ENCODE data around the gene ERCC8. TPM values are rescaled to one million over a fixed set of nuclear protein-coding genes. Genes with fewer than 3 reads are reported as not detected.
A peak's percentile ranks its signal among the peaks of the same experiment; 100 is the strongest.

ERCC8 gene
- total RNA-seq, 1 donor from 2014 or later = 10.3 TPM

- TF ChIP-seq, protein P1, sequence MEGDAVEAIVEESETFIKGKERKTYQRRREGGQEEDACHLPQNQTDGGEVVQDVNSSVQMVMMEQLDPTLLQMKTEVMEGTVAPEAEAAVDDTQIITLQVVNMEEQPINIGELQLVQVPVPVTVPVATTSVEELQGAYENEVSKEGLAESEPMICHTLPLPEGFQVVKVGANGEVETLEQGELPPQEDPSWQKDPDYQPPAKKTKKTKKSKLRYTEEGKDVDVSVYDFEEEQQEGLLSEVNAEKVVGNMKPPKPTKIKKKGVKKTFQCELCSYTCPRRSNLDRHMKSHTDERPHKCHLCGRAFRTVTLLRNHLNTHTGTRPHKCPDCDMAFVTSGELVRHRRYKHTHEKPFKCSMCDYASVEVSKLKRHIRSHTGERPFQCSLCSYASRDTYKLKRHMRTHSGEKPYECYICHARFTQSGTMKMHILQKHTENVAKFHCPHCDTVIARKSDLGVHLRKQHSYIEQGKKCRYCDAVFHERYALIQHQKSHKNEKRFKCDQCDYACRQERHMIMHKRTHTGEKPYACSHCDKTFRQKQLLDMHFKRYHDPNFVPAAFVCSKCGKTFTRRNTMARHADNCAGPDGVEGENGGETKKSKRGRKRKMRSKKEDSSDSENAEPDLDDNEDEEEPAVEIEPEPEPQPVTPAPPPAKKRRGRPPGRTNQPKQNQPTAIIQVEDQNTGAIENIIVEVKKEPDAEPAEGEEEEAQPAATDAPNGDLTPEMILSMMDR (conservative IDR thresholded peaks at IDR 0.05; ENCODE audit: low read depth, low read length) = no peak
- H3K4me3 ChIP-seq (ENCODE audit: low read depth, low read length) = no peak overlapping the region
- no peak for DNase-seq (ENCODE audit: low read depth)
Observed at GRCh38 chr5:60958712-60959111, 13.8 kb upstream of the ERCC8 start.

DNA sequence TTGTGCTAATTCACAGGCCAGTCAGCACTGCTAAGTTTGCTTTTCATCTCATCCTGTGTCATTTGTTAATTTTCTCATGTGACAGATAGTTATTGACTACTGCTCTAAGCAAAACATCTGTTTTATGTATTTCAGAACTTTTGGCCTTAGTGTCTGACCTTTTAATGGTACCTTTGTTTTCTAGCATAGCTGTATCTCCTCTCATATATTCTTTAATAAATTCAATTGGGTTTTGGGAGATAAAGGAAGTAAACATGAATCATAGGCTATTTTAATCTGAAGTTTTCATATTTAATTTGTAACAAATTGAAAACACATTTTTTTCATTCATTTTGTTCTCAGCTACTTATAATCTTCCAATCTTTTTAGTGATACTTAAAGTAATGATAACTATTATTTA lies 13.2 kb upstream of the ERCC8 start:
- DNase-seq (ENCODE audit: low read depth) = no peak
- no peak overlapping the region for H3K4me3 ChIP-seq (ENCODE audit: low read depth, low read length)
- TF ChIP-seq, protein P1 (conservative IDR thresholded peaks at IDR 0.05; ENCODE audit: low read depth, low read length) = no peak

- DNase-seq (ENCODE audit: low read depth) = no peak
- TF ChIP-seq, protein P1 (conservative IDR thresholded peaks at IDR 0.05; ENCODE audit: low read depth, low read length) = no peak
- H3K4me3 ChIP-seq (ENCODE audit: low read depth, low read length) = no peak overlapping the region
Observed at GRCh38 chr5:60955239-60955638, 10.4 kb upstream of the ERCC8 start.

DNA sequence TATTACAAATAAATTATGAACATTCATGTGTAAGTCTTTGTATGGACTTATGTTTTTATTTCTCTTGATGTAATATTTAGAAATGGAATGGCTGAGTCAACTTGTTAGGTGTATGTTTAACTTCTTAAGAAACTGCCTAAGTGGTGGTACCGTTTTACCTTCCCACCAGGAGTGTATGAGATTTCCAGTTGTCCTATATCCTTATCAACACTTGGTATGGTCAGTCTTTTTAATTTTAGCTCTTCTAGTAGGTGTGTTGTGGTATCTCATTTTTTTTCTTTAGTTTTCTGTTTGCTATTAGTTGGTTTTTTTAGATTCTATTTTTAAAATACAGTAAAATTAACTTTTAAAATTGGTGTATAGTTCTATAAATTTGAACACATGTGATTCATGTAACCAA lies 3.9 kb upstream of the ERCC8 start:
- no peak overlapping the region for H3K4me3 ChIP-seq (ENCODE audit: low read depth, low read length)
- DNase-seq (ENCODE audit: low read depth) = no peak
- TF ChIP-seq, protein P1 (conservative IDR thresholded peaks at IDR 0.05; ENCODE audit: low read depth, low read length) = no peak

DNA sequence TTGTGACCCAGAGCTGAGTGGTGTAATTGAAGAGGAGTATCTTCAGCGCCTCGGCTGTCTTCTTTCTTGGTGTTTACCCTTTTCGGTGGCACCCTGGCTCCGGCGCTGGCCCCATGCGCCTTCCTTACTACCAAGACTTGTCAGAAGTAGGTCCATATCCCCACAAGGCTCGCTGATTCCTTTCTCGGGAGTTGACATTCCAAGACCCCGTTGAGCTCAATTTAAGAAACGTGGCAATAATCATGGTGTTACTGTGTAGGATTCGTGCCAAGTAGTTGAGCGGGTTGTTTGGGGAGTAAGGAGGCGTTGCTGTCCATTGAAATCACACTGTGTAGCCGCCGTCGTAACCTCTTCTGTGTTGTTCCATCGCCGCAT lies 930 bp upstream of the ERCC8 start:
- TF ChIP-seq, protein P1 (conservative IDR thresholded peaks at IDR 0.05; ENCODE audit: low read depth, low read length) = no peak
- peak overlapping the region; percentile 84 for H3K4me3 ChIP-seq (ENCODE audit: low read depth, low read length)
- peak; percentile 18 for DNase-seq (ENCODE audit: low read depth)

DNA sequence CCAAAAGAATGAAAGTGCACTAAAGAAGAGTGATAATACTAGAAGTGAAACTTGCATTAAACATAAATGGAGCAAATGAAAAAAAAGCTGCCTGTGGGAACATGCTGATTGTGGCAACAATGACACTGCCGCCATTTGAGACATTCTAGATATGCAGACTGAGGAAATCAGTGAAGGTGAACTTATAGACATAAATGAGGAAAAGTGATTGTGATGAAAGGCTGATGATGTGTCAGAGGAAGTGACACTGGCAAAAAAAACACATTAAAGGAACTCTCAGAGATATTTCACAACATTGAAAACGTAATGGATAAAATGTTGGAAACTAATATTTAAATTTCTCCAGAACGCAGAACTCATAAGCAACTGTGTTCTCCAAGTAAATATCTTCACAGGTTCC lies 1.2 kb downstream of the ERCC8 start:
- H3K4me3 ChIP-seq (ENCODE audit: low read depth, low read length) = peak overlapping the region; percentile 84
- no peak for DNase-seq (ENCODE audit: low read depth)
- TF ChIP-seq, protein P1 (conservative IDR thresholded peaks at IDR 0.05; ENCODE audit: low read depth, low read length) = no peak

GRCh38 chr5:60929024-60929423 lies 15.8 kb downstream of the ERCC8 start:
- H3K4me3 ChIP-seq (ENCODE audit: low read depth, low read length) = no peak overlapping the region
- no peak for DNase-seq (ENCODE audit: low read depth)
- TF ChIP-seq, protein P1 (conservative IDR thresholded peaks at IDR 0.05; ENCODE audit: low read depth, low read length) = no peak
